Heart right ventricle (tissue), 16 donors: ENCODE results near the gene CYTH1. TPM values are rescaled to one million over a fixed set of nuclear protein-coding genes. Genes with fewer than 3 reads are reported as not detected.

Experiments used
- ATAC-seq, 8 donors: fragments of 200-7000 bp; cut with Tn5 transposase; one replicate each; pipeline ENCODE4 v1.9.1; 2020; ENCODE audit warnings: mild to moderate bottlenecking in 8 of 8, moderate library complexity in 8 of 8, moderate number of reproducible peaks in 1 of 8
- DNase-seq, 2 donors: peaks; one replicate each; pipeline ENCODE4 v3.0.0-alpha.2; 2020
- H3K27ac ChIP-seq, 10 donors: fragments of 200-600 bp; sonication (generic) in 2 of 10; one replicate each; pipeline versions ENCODE4 v1.5.0 to v1.8.0; 2020 to 2022; ENCODE audit warnings: mild to moderate bottlenecking in 3 of 10
- H3K27me3 ChIP-seq, 7 donors: fragments of 200-600 bp; one replicate each; pipeline ENCODE4 v1.8.0; 2021 to 2022; ENCODE audit warnings: mild to moderate bottlenecking in 2 of 7
- H3K36me3 ChIP-seq, 9 donors: fragments of 200-600 bp; sonication (generic) in 1 of 9; one replicate each; pipeline versions ENCODE4 v1.5.0 to v1.8.0; 2020 to 2022; ENCODE audit warnings: mild to moderate bottlenecking in 2 of 9
- H3K4me1 ChIP-seq, 9 donors: fragments of 200-600 bp; sonication (generic) in 1 of 9; one replicate each; pipeline versions ENCODE4 v1.5.0 to v1.8.0; 2020 to 2022; ENCODE audit warnings: mild to moderate bottlenecking in 4 of 9
- H3K4me3 ChIP-seq, 10 donors: fragments of 200-600 bp; sonication (generic) in 2 of 10; one replicate each; pipeline versions ENCODE4 v1.5.0 to v1.8.0; 2020 to 2022; ENCODE audit warnings: mild to moderate bottlenecking in 7 of 10, moderate library complexity in 2 of 10
- H3K9me3 ChIP-seq, 11 donors: fragments of 200-600 bp in 10 of 11; sonication (generic) in 2 of 11; one replicate each; pipeline versions ENCODE4 v1.5.0 to v1.8.0; 2013 to 2022; ENCODE audit warnings: mild to moderate bottlenecking in 2 of 11, control low read depth in 1 of 11, moderate library complexity in 1 of 11
- CTCF ChIP-seq, 9 donors: fragments of 200-600 bp; sonication (generic) in 2 of 9; IDR thresholded peaks; one replicate each; pipeline versions ENCODE4 v1.5.0 to v1.8.0; 2021 to 2022; ENCODE audit warnings: antibody characterized with exemption in 9 of 9, mild to moderate bottlenecking in 5 of 9, moderate library complexity in 1 of 9
- WGBS, 2 donors: extraction: QIAGEN DNeasy Blood & Tissue Kit; methylation state at CpG; one replicate each; pipeline ENCODE4 v1.1.7; 2013; ENCODE audit warnings: inconsistent platforms in 1 of 2; 5-methylcytosine and 5-hydroxymethylcytosine counted together
- intact Hi-C, 10 donors: fragments of 100-400 bp; cut with DNase I; formaldehyde crosslinking; loops; one replicate each; pipeline versions ENCODE4 v1.11.1 to v1.14.2; 2022
- polyA plus RNA-seq, 2 donors: library from polyadenylated mRNA; stranded (reverse); fragments of 200-250 nt; gene quantifications; one replicate each; pipeline ENCODE4 v1.2.3, GENCODE V29; 2013
- total RNA-seq, 10 donors: library from RNA; stranded (reverse); fragmentation: NEBNext Ultra II Directional in 3 of 10; extraction: Animal tissue kit (Norgen Biotek cat#: 25700) in 3 of 10; gene quantifications; one replicate each; pipeline versions ENCODE4 v1.2.1 to v1.2.4, GENCODE V29; 2021 to 2023
- donor health status: Arrhythmogenic right ventricular cardiomyopathy.
- donor health status: ischemic (EF 13 %, LVEDD 7.1; RV severe dilation, severe dysfunction).
- donor health status: healthy with polysubstance abuse.
- donor health status: DM: no; HTN: yes; CAD: no.
- donor health status: DM: no; HTN: no; CAD: no.
- donor health status: ischemic (EF 25% LVEDD 6.9; RV normal size, moderate dysfunction).
- donor health status: ischemic (EF 25% LVEDD 5.7; RV mildly dilated, moderate dysfunction).
- donor health status: healthy.
- donor health status: DM: yes; HTN: yes; CAD: no.
- donor health status: Ischemic cardiomyopathy.
- donor health status: ischemic (EF 35%, LVEDD 5.7; RV mildly dilated, moderate dysfunction).
- donor health status: nonischemic (EF 11% LVEDD 7.7; RV severe dilation, severe dysfunction).
- donor health status: DM: yes; HTN: yes; CAD: no.
- donor health status: PGD.
- donor health status: ischemic (EF 29% LVEDD 5.4; RV normal size, mild dysfunction).
- donor health status: nonischemic (EF 23%, LVEDD 6.1; RV moderate dilation, normal function).

The CYTH1 gene
- total and polyA plus RNA-seq, 12 donors, result 22.3 to 46.9 (median 32.5) TPM

- H3K4me1 ChIP-seq, result peaks cover 17 to 98% (median 77%) of the 10 kb centered on the region in 9 donors
- H3K9me3 ChIP-seq, result no peaks in the 10 kb centered on the region
- WGBS, 2 donors, result 86 to 91% methylated on average over 8 of the region's 8 CpGs
- ATAC-seq, result no peak
- H3K4me3 ChIP-seq, result no peak overlapping the region
- H3K27me3 ChIP-seq, result no peaks in the 10 kb centered on the region
- peak overlapping the region in 1 of 10 donors; percentile 7 for H3K27ac ChIP-seq
- no peak for TF ChIP-seq CTCF (IDR thresholded peaks at IDR 0.05)
- no peak for DNase-seq
- no peaks in the 10 kb centered on the region for H3K36me3 ChIP-seq
- intact Hi-C loops, result loop anchor here in 2 of 10 donors (5.0 kb wide), 2 partner anchors 64 to 79 kb away; partner anchors contain the start of gene CYTH1 (in 2 of the 2)
Observed at GRCh38 chr17:78718575-78719208, 63.4 kb downstream of the CYTH1 start.

- H3K4me3 ChIP-seq, result peak overlapping the region; percentile 15 to 64 (median 53)
- WGBS, 2 donors, result 7 to 11% methylated on average over 14 of the region's 14 CpGs
- no peaks in the 10 kb centered on the region for H3K27me3 ChIP-seq
- no peaks in the 10 kb centered on the region for H3K9me3 ChIP-seq
- DNase-seq, result no peak
- ATAC-seq, result peak; percentile 56 to 81 (median 74)
- peaks cover 11 to 98% (median 65%) of the 10 kb centered on the region in 9 donors for H3K4me1 ChIP-seq
- TF ChIP-seq CTCF (IDR thresholded peaks at IDR 0.05), result no peak
- intact Hi-C loops, result loop anchor here in 2 of 10 donors (2.0 to 5.0 kb wide), 3 partner anchors 19 to 80 kb away; partner anchors contain the start of gene CYTH1 (in 2 of the 2)
- H3K27ac ChIP-seq, result peak overlapping the region in 9 of 10 donors; percentile 22 to 78 (median 63)
- no peaks in the 10 kb centered on the region for H3K36me3 ChIP-seq
Observed at GRCh38 chr17:78717431-78717980, 64.6 kb downstream of the CYTH1 start.

- peak; percentile 72 to 73 for DNase-seq
- intact Hi-C loops, result loop anchor here in 2 of 10 donors (2.0 to 5.0 kb wide), 3 partner anchors 20 to 80 kb away; partner anchors contain the start of gene CYTH1 (in 2 of the 2)
- ATAC-seq, result peak; percentile 82 to 95 (median 89)
- WGBS, 2 donors, result 11 to 16% methylated on average over 19 of the region's 19 CpGs
- H3K27me3 ChIP-seq, result no peaks in the 10 kb centered on the region
- H3K27ac ChIP-seq, result peak overlapping the region in 9 of 10 donors; percentile 22 to 78 (median 63)
- H3K36me3 ChIP-seq, result no peaks in the 10 kb centered on the region
- peaks cover 6 to 96% (median 59%) of the 10 kb centered on the region in 9 donors for H3K4me1 ChIP-seq
- H3K9me3 ChIP-seq, result no peaks in the 10 kb centered on the region
- peak overlapping the region; percentile 15 to 64 (median 53) for H3K4me3 ChIP-seq
- peak in 3 of 9 donors; percentile 13 to 28 (median 14) for TF ChIP-seq CTCF (IDR thresholded peaks at IDR 0.05)
Observed at GRCh38 chr17:78716814-78717393, 65.2 kb downstream of the CYTH1 start.

GRCh38 chr17:78716292-78716691 lies 65.8 kb downstream of the CYTH1 start:
- 24 to 31% methylated on average over 1 of the region's 1 CpG for WGBS, 2 donors
- TF ChIP-seq CTCF (IDR thresholded peaks at IDR 0.05), result no peak
- intact Hi-C loops, result loop anchor here in 2 of 10 donors (2.0 to 5.0 kb wide), 3 partner anchors 21 to 81 kb away; partner anchors contain the start of gene CYTH1 (in 2 of the 2)
- peak overlapping the region in 6 of 10 donors; percentile 53 to 78 (median 65) for H3K27ac ChIP-seq
- H3K9me3 ChIP-seq, result no peaks in the 10 kb centered on the region
- H3K36me3 ChIP-seq, result no peaks in the 10 kb centered on the region
- DNase-seq (no peak), ATAC-seq (no peak)
- H3K4me3 ChIP-seq, result peak overlapping the region in 6 of 10 donors; percentile 50 to 64 (median 58)
- peaks cover 6 to 90% (median 53%) of the 10 kb centered on the region in 9 donors for H3K4me1 ChIP-seq
- no peaks in the 10 kb centered on the region for H3K27me3 ChIP-seq
